Measurements from ENCODE around the gene FAM83C.

- TF ChIP-seq ARNT (IDR thresholded peaks at IDR 0.05) (no peak), BHLHE40 (IDR thresholded peaks at IDR 0.05; ENCODE audit: borderline replicate concordance) (no peak)
Measured at GRCh38 chr20:35314816-35315631, 22.8 kb upstream of the FAM83C start.

Data from HEK293T (cell line).